Activated CD8-positive, alpha-beta memory T cell treated with anti-CD3 and anti-CD28 coated beads for 36 hours (primary cell): Measurements from ENCODE around the gene CELF1. TPM values are rescaled to one million over a fixed set of nuclear protein-coding genes. Genes with fewer than 3 reads are reported as not detected.
"Not testable (repeated sequence)": the region's sequence is repeated elsewhere in the genome, so short reads cannot be mapped to it uniquely, and the experiment has no call there.

Experiments used
- CTCF ChIA-PET: fragments of 350-600 bp; sonication (Branson Sonifier 250); formaldehyde crosslinking; loops from one replicate; lab custom pipeline; 2021; ENCODE audit warnings: antibody characterized with exemption; lab: Charles Lee
- POLR2A ChIA-PET: fragments of 350-600 bp; sonication (Branson Sonifier 250); formaldehyde crosslinking; loops from one replicate; lab custom pipeline; 2021; ENCODE audit warnings: antibody characterized with exemption; lab: Charles Lee
- total RNA-seq, 2 experiments: library from RNA; stranded (reverse); gene quantifications; one replicate each; pipeline ENCODE4 v1.2.3, GENCODE V29; 2021

The CELF1 gene
- total RNA-seq, 2 experiments from 2014 or later, result 145 to 148 TPM

GRCh38 chr11:47553406-47553743 lies 443 bp upstream of the CELF1 start:
- ChIA-PET POLR2A (interaction anchor here (0.9 to 1.0 kb wide), 2 partner anchors 11 to 13 kb away, joined by 3 to 5 read pairs; no protein-coding TSS in a partner anchor), CTCF (interaction anchor here (0.6 to 2.3 kb wide), 12 partner anchors 11 to 127 kb away, joined by 3 to 12 read pairs (median 4); partner anchors contain the start of genes KBTBD4, NDUFS3 and PSMC3)

- POLR2A ChIA-PET, result interaction anchor here (0.6 to 2.4 kb wide), 8 partner anchors 12 to 246 kb away, joined by 3 to 15 read pairs (median 4); partner anchors contain the start of genes KBTBD4, NDUFS3 and PSMC3
- CTCF ChIA-PET, result interaction anchor here (0.7 to 2.3 kb wide), 15 partner anchors 9 to 900 kb away, joined by 3 to 12 read pairs (median 4); partner anchors contain the start of genes KBTBD4, NDUFS3 and PTPMT1
These were observed 821 bp downstream of the CELF1 start for GRCh38 chr11:47552056-47552565.

- POLR2A ChIA-PET, result interaction anchor here (2.4 kb wide), 1 partner anchor 11 kb away, joined by 15 read pairs; no protein-coding TSS in a partner anchor
- CTCF ChIA-PET, result interaction anchor here (0.9 to 1.5 kb wide), 7 partner anchors 8 to 59 kb away, joined by 3 to 6 read pairs (median 4); no protein-coding TSS in a partner anchor
These were observed 1.8 kb downstream of the CELF1 start for GRCh38 chr11:47551086-47551485.

GRCh38 chr11:47550288-47551047 lies 2.5 kb downstream of the CELF1 start:
- ChIA-PET POLR2A (interaction anchor here (2.4 kb wide), 1 partner anchor 10 kb away, joined by 15 read pairs; no protein-coding TSS in a partner anchor), CTCF (interaction anchor here (0.6 to 1.5 kb wide), 2 partner anchors 9 to 26 kb away, joined by 3 to 4 read pairs; no protein-coding TSS in a partner anchor)

GRCh38 chr11:47546274-47546673 lies 6.7 kb downstream of the CELF1 start:
- POLR2A ChIA-PET, result not testable (repeated sequence)
- CTCF ChIA-PET, result interaction anchor here (0.7 kb wide), 1 partner anchor 8 kb away, joined by 5 read pairs; no protein-coding TSS in a partner anchor

GRCh38 chr11:47545298-47545697 lies 7.6 kb downstream of the CELF1 start:
- POLR2A ChIA-PET, result no interaction called here
- CTCF ChIA-PET, result no interaction called here

- POLR2A ChIA-PET, result interaction anchor here (2.3 kb wide), 1 partner anchor 11 kb away, joined by 15 read pairs; the partner anchor contains the start of gene CELF1
- CTCF ChIA-PET, result interaction anchor here (1.1 to 1.3 kb wide), 3 partner anchors 10 to 26 kb away, joined by 3 read pairs; partner anchors contain the start of gene CELF1
These were observed 11.9 kb downstream of the CELF1 start for GRCh38 chr11:47541070-47541469.

- CTCF ChIA-PET, result interaction anchor here (1.0 to 1.4 kb wide), 3 partner anchors 12 to 16 kb away, joined by 3 to 4 read pairs (median 4); no protein-coding TSS in a partner anchor
These were observed 13.3 kb downstream of the CELF1 start for GRCh38 chr11:47539681-47540039.

GRCh38 chr11:47538741-47539565 lies 14.0 kb downstream of the CELF1 start:
- POLR2A ChIA-PET, result interaction anchor here (2.3 kb wide), 1 partner anchor 13 kb away, joined by 15 read pairs; the partner anchor contains the start of gene CELF1

More at GRCh38 chr11:47539681-47540039, 13.3 kb downstream of the CELF1 start:
- POLR2A ChIA-PET, result interaction anchor here (2.3 kb wide), 1 partner anchor 12 kb away, joined by 15 read pairs; the partner anchor contains the start of gene CELF1

GRCh38 chr11:47536915-47537314 lies 16.0 kb downstream of the CELF1 start:
- ChIA-PET CTCF (interaction anchor here (1.3 kb wide), 1 partner anchor 16 kb away, joined by 3 read pairs; the partner anchor contains the start of gene CELF1), POLR2A (interaction anchor here (0.6 to 1.0 kb wide), 2 partner anchors 42 to 123 kb away, joined by 3 read pairs; partner anchors contain the start of genes KBTBD4 and NDUFS3)

More at GRCh38 chr11:47538741-47539565, 14.0 kb downstream of the CELF1 start:
- CTCF ChIA-PET, result interaction anchor here (0.6 to 1.4 kb wide), 3 partner anchors 13 to 86 kb away, joined by 3 read pairs; no protein-coding TSS in a partner anchor

- ChIA-PET CTCF (no interaction called here), POLR2A (no interaction called here)
These were observed 18.2 kb downstream of the CELF1 start for GRCh38 chr11:47534704-47535251.

GRCh38 chr11:47533690-47534151 lies 19.2 kb downstream of the CELF1 start:
- ChIA-PET CTCF (interaction anchor here (0.6 kb wide), 1 partner anchor 77 kb away, joined by 4 read pairs; no protein-coding TSS in a partner anchor), POLR2A (interaction anchor here (0.7 kb wide), 2 partner anchors 18 to 1142 kb away, joined by 8 to 11 read pairs; partner anchors contain the start of gene CHRM4)

GRCh38 chr11:47532597-47533213 lies 20.2 kb downstream of the CELF1 start:
- ChIA-PET CTCF (interaction anchor here (1.1 to 1.3 kb wide), 2 partner anchors 18 to 21 kb away, joined by 3 read pairs; no protein-coding TSS in a partner anchor), POLR2A (interaction anchor here (0.7 kb wide), 1 partner anchor 19 kb away, joined by 8 read pairs; no protein-coding TSS in a partner anchor)

GRCh38 chr11:47531666-47532065 lies 21.3 kb downstream of the CELF1 start:
- CTCF ChIA-PET, result interaction anchor here (0.6 to 1.3 kb wide), 2 partner anchors 17 to 100 kb away, joined by 3 to 4 read pairs; no protein-coding TSS in a partner anchor
- POLR2A ChIA-PET, result no interaction called here

- CTCF ChIA-PET, POLR2A ChIA-PET: not testable (repeated sequence)
These were observed 22.2 kb downstream of the CELF1 start for GRCh38 chr11:47530721-47531120.

GRCh38 chr11:47529951-47530350 lies 23.0 kb downstream of the CELF1 start:
- ChIA-PET POLR2A (no interaction called here), CTCF (interaction anchor here (1.4 kb wide), 1 partner anchor 22 kb away, joined by 6 read pairs; no protein-coding TSS in a partner anchor)

GRCh38 chr11:47527186-47527585 lies 25.7 kb downstream of the CELF1 start:
- ChIA-PET POLR2A (no interaction called here), CTCF (no interaction called here)
